GM19328 (cell line): Measurements from ENCODE around the gene MED1.
A peak's percentile ranks its signal among the peaks of the same experiment; 100 is the strongest.
"Not testable (repeated sequence)": the region's sequence is repeated elsewhere in the genome, so short reads cannot be mapped to it uniquely, and the experiment has no call there.

Experiments used
- ATAC-seq: cut with Tn5 transposase; IDR thresholded peaks from one replicate; pipeline ENCODE4 v1.9.1; 2021; ENCODE audit warnings: mild to moderate bottlenecking, moderate library complexity; ENCODE audit not compliant: unreplicated experiment

The MED1 gene

DNA sequence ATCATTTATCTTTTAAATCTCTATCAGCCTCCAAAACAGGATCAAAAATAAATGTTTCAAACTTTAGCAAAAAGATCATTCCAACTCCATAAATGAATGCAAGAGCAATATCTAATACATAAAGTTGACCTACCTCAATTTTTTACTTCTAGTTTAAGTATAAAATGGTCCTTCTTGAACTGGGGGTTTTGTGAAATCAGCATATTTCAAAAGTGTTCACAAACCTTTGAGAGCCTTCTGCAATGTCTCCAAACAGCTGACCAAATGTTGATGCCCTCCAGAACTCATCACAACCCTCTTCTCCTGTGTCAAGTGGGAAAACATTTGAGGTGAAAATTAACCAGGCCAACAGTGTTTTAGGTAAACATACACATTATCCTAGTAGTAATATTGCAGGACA is 7.7 kb downstream of the MED1 start:
- ATAC-seq, result no peak

DNA sequence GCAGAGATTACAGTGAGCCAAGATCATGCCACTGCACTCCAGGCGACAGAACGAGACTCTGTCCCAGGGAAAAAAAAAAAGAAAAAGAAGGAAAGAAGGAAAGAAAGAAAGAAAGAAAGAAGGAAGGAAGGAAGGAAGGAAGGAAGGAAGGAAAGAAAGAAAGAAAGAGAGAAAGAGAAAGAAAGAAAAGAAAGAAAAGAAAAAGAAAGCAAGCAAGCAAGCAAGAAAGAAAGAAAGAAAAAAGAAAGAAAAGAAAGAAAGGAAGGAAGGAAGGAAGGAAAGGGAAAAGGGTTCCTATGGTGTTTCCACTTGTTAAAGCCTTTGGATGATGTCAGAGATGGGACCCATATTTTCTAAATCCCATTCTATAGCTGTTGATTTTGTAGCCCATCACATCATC is 11.2 kb downstream of the MED1 start:
- ATAC-seq, result not testable (repeated sequence)

DNA sequence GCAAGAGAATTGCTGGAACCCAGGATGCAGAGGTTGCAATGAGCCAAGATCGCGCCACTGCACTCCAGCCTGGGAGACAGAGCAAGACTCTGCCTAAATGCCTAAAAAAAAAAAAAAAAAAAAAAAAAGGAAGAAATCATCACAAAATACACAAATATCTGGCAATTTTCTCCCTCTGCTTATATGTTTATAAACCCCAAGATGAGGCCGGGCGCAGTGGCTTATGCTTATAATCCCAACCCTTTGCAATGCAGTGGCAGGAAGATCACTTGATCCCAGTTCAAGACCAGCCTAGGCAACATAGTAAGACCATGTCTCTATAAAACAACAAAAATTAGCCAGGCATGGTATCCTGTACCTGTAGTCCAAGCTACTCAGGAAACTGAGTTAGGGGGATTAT is 21.5 kb downstream of the MED1 start:
- ATAC-seq, result no peak

DNA sequence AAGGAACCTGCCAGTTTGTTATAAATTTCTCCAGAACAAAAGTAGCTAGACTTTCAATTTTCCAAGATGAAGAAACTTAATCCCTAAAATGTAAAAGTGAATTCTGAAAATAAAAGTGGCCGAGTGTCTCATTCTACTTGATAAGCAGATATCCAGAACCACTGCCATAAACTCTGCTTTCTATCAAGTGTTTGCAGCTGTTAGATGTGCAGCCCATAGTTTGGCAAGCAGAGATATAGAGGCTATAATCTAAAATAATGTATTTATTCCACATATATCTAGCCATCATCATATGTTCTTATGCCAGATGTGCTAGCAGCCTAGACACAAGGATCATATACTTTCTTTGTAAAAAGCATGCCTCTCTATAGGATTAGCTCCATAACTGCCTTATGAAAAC is 34.9 kb downstream of the MED1 start:
- no peak for ATAC-seq

DNA sequence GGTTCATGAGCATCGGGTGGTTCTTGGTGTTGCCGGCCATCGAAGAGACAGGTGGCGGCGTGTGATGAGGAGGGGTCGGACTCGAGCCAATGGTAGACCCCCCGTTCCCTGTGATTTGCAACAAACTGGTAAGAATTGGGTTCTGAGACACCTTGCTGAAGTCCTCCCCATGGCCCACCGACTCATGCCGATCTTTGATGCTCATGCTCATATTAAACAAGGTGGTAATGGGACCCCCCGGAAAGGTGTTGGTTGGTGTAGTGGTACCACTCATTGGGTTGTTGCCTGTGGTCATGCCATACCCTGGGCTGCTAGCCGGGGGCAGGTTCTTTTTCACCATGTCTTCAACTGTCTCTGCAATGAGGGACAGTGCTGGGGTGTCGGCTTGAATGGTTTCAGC is 40.8 kb downstream of the MED1 start:
- ATAC-seq, result no peak

DNA sequence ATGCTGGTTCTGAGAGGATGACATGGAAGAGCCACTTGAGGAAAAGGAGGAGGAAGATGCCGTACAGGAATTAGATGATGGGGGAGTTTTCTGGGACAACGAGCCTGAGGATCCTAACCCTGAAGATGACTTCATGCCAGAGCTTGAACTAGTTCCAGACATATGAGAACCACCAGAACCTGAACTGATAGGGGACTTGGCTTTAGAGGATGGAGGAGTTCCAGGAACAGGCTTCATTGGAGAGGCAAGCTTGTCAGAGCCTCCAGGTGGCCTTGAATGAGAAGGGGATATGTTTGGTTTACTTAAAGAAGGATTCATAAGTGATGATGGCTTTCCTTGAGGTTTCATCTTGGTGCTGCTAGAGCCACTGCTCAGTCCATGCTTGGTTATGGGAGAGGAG is 42.7 kb downstream of the MED1 start:
- no peak for ATAC-seq

DNA sequence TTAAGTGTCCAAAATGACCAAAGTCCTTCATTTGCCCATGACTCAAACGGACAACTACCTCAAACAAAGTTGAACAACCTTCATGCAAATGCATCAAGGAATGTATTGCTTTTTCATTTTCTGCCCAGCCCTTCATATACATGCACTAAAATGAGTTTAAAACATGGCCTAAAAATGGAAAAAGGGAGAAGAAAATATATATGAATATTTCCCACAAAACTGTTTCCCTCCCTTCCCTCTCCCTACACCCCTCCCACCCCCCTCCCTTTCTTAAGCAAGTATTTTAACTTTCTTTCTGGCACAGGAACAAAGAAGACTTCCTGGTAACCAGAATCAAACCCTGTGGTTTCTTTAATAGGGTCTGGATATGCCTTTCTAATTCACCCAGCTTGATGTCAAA is 44.1 kb downstream of the MED1 start:
- ATAC-seq, result no peak

DNA sequence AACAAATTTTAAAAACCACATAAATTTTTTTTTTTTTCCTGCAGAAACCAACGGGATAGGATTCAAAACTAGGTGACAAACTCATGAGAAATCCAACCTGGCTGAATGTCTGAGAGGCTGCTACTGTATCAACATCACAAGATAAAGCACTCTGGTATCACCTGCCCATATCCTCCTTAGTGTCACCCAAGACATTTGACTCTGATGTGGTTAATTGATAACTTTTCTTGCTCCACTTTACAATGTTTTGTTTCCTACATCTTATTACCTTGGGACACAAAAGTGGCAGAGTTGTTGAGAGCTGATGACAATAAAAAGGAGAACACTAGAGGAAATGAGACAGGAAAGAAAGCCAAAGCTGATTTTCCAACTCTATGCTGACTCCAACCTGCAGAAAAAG is 45.6 kb downstream of the MED1 start:
- ATAC-seq, result no peak

DNA sequence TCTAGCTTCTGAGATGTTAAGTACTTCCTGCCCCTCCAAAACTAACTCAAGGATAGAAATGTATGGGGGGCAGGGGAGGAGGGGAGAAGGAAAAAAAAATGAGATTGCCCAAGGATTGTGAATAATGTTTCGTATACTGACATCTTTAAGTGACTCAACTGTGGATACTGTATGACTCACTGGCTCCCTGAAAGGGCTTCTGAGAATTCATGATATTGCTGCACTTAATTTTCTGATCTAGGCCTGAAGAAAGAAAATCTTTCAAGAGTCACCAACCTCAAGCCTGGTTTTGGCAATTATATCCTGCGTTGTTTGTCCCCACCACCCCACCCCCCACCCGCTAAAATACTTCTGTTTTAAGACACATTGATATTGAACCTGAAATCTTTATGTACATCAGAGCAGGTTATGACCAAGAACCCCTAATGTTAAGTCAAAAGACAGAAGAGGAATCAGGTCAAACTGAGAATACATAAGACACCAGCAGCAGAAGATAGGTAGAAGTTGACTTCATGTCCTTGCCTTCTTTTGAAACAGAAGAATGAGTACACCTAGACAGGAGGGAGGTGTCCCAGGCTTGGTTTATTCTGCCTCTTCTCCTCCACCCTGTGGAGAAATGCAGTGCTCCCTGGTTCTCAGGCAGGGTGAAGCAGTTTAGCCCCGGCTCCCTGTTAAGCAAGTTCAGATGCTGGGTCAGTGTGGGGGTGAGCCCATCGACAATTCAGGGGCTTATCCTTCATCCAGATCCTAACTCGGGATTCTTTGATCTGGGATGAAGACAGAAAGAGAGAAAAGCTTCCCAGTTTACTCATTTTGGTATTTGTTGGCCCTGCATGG is 46.3 kb downstream of the MED1 start:
- ATAC-seq, result no peak

DNA sequence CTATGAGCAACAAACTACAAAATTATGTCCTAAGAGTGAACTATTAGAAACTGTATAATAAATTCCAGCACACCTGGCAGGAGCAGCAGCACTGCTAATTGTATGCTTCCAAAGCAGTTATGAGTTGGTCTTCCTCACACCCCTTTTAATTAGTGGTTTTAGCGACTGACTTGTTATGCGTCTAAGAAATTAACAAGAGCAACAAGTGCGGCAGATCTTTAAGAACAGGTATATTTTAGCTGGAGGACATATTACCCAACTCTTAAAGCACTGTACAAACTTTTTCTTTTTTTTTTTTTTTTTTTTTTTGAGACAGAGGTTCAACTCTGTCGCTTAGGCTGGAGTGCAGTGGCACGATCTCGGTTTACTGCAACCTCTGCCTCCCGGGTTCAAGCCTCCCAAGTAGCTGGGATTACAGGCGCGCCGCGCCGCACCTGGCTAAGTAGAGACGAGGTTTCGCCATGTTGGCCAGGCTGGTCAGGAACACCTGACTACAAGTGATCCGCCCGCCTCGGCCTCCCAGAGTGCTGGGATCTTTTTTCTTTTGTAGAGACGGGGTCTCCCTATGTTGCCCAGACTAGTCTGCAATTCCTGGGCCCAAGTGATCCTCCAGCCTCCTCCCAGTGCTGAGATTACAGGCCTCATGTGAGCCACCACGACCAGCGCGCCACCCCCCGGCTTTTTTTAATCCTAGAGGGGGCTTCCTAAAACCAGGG is 48.0 kb downstream of the MED1 start:
- no peak for ATAC-seq

DNA sequence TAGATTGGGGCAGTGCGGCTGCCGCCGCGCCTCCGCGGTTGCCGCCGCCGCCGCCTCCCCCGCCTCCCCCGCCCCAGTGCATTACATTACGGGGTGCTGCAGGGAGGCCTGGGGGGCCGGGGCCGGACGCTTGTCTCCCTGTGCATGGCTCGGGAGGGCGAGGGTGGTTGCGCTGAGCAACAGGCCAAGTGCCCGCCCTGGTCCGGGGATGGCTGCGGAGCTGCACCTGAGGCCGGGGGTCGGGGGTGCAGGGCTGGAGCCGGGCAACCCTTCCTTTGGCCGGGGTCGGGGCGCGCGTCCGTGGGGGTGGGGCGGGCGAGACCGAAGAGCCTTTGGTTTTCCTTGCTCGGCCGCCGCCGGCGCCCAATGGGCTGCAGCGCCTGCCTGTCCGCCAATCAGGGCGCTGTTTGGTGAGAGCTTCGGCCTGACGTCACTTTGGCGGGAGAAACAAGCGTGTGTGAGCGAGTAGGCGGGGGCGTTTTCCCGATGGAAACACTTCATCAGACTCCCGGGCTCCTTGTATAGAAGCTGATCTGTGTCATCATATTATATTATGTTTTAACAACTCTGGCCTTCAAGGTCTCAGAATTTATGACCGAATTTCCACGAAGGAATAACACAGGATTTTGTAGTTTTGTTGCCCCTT is 48.7 kb downstream of the MED1 start:
- ATAC-seq, result peak; percentile 56

DNA sequence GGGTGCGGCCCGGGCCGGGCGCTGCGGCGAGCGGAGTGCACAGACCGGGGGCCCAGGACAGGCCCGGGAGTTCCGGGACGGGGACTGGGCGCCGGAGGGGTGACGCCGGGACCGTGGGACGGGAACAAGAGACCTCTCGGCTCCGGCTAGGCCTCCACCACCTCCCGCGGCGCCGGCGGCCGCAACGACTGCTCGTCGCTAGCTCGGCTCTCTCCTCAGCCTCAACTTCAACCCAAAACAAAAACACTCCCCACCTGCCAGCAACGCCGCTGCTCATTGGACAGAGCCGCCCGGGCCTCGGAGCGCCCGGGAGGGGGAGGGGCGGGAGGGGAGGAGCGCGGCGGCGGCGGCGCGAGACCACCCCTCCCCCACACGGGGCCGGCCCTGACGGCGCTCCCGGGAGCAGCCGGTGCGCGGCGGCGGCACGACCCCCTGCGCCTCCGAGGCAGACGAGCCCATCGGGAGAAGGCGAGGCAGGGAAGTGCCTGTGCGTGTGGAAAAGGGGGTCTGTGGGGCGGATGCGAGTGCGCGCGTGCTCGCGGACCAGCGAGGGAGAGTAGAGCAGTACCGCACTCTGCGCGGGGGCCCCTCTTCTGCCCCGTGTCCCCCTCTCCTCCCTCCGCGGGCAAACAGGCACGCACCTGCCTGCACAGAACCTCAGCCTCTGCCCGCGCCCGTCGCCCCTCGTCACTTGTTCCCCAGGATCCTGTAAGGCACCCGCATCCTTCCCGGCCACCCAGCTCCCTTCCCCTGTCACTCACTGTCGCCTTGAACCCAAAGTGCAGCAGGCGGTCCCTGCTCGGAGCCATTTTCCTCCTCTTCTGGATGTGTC is 49.4 kb downstream of the MED1 start, which contains the start of gene FBXL20:
TSS of gene FBXL20 (minus strand) at position 215 of the 832 bp plus-strand sequence. CDS start 224 bp downstream, outside the sequence.
- ATAC-seq, result peak; percentile 43

DNA sequence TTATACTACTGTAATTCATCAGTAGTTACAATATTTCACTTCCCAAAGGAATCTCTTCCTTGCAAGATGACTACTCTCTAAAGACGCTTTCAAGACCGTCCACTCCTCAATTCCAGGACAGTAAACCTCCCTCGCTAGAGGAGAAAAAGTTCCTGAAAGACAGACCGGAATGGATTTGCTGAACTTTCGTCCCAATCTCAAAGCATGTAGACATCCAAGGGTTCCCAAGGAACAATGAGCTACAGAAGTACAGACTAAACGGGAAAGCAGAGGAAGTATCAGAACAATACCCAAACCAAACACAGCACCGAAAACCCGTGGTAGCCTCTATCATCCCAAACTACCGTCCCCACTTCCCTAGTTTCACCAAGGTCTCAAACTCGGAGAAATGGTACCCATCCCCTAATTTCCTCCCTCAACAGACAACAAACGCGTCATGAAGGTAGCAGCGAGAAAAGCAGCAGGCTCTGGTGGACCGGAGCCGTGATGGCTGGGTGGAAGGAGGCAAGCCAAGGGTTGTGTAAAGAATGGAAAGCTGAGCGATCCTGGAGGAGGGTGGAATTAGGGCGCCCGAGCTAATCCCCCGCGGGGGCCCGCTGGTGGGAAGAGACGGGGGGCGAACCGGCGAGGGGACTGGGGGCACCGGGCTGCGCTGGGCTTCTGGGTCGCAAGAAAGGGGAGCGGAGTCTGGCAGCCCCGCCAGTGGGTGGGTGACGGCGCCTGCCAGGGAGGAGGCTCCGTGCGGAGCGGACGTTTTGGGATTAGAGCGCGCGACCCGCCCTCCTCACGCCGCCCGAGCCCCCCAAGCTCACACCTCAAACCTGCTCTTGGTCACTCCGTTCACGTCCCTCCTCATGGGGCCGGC is 50.3 kb downstream of the MED1 start:
- peak; percentile 19 for ATAC-seq

DNA sequence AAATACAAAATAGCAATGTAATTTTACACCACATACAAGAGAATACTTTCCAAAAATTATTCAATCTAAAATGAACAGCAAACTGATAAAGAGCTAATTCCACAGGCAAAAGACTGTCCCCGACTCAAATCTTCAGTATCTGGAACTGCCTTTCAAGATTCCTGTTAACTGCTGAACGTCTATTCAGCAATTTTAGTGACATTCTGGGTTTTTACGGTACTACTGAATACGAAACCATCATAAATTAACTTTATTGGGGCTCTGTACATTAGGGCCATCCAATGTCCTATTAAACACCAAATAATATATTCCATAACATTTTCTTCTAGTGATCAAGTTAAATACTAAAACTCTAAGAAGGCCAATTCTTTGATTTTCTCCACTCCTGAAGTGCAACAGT is 51.3 kb downstream of the MED1 start:
- no peak for ATAC-seq

DNA sequence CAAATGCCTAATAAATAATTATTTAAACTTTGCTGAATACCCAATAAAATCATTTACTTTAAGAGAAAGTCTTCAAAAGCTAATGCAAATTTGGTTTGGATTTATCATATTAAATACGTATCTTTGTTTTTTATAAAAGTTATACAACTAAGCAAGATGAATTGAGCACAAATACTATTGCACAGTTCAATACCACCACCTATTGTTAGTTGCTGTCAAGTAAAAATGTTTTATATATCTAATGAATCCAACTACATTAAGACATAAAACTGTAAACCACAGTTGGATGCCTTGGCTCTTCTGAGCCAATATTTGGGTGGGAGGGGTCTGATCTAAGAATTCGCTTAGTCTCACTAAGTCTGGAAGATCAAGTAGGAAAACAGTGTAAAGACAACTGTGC is 57.3 kb downstream of the MED1 start:
- no peak for ATAC-seq

DNA sequence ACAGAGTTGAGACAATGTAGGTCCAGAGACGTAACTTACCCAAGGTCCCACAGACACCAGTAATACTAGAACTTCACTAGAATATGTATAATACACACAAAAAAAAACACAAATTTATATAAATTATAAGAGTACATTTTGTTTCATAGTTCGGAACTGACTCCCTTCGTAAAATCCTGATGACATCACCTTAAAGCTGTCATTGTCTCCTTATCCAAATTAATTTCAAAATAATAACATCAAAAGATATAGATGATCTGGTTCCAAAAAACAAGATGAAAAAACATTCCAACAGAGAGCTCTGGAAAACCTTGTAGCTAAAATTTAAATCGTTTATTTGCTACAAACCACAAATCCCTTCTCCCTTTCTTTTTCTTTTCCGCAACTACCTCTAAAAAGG is 59.6 kb downstream of the MED1 start:
- no peak for ATAC-seq

DNA sequence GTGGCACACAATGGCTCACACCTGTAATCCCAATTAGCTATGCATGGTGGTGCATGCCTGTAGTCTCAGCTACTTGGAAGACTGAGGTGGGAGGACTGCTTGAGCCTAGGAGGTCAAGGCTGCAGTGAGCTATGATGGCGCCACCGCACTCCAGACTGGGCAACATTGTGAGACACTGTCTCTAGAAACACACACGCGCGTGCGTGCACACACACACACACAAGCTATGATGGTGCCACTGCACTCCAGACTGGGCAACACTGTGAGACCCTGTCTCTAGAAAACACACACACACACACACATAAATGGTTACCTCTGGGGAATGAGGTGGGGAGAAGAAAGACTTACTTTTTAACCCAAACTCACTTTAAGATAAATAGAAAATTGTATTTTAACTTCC is 66.0 kb downstream of the MED1 start:
- ATAC-seq, result no peak

DNA sequence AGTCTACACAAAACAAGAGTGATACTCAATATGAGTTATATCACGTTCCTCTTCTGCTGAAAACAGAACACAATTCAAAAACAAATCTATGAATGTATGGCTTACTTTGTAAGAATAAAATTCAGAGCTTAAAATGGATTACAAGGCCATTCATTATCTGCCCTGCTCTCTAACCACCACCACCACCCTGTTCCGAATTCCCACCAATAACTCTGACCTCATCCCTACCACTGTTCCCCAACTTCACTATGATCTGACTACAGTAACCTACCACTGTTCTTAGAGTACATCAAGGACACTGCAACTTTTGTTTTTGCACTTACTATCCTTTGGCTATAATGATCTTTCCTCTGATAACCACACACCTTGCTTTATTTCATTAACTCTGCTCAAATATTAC is 70.9 kb downstream of the MED1 start:
- ATAC-seq, result no peak

DNA sequence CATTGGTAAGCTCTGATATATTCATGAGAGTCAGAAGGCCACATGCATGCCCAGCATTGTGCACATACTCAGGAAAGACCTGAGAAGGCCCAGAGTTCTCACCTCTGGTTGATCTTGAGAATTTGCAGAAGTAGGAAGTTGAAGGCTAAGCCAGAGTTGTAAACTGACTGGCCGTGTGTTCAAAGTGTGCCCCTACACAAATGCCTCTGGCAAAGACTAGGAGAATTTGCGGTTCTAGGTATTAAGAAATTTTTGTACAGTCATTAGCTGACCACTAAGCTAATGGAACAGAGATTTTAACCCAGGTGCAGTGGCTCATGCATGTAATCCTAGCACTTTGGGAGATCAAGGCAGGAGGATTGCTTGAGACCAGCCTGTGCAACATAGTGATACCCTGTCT is 74.6 kb downstream of the MED1 start:
- ATAC-seq, result no peak

DNA sequence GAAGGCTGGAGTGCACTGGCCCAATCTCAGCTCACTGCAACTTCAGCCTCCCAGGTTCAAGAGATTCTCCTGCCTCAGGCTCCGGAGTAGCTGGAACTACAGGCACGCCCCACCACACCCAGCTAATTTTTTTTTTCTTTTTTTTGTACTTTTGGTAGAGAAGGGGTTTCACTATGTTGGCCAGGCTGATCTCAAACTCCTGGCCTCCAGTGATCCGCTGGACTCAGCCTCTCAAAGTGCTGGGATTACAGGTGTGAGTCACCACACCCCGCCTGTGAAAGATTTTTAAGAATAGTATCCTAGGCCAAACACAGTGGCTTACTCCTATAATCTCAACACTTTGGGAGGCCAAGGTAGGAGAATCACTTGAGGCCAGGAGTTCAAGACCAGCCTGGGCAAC is 83.3 kb downstream of the MED1 start:
- ATAC-seq, result not testable (repeated sequence)
